Measurements from ENCODE around the gene ATF5. TPM values are rescaled to one million over a fixed set of nuclear protein-coding genes. Genes with fewer than 3 reads are reported as not detected.
"Not testable (repeated sequence)": the region's sequence is repeated elsewhere in the genome, so short reads cannot be mapped to it uniquely, and the experiment has no call there.

Gene ATF5
- total RNA-seq, 1 donor from 2014 or later, result 18.1 TPM

DNA sequence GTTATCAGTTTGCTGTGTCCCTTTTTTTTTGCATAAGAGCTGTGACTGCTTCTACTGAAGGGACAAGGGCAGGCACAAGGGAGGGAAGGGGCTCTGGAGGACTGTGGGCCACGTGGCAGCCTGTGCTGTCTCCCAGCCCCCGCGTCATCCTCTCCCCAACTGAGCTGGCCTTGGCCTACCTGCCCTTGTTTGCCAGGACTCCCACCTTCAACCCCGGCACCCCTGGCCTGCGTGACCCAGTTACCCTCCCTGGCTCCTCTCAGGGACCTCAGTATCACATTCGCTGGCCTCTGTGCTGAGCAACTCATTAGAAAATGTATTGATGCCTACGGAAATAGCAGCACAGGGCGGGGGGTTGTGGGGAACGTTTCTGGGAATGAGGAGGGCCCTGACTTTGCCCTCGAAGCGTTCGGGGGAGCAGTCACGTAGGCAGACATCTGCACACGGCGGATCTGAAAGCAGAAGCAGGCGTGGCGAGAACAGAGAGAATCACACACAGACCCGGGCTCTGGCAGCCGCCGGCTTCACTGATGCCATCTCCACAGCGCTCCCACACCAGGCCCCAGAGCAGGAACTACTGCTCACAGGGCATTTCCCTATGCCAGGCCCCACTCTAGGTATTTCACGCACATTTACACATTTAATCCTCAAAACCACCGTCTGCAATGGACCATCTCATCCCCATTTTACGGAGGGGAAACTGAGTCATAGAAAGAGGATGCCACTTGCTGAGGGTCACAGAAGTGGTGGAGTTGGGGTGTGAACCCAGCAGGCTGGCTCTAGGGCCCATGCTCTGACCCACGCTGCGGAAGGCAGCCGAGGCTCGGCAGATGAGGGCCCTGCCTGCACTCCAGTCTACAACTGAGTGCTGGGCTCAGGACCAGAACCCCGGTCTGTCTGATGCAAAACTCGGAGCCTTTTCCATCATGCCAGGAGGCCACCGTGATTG lies 5.7 kb upstream of the ATF5 start:
- peaks cover 15% of the 10 kb centered on the region for H3K4me1 Mint-ChIP-seq (ENCODE audit: unreplicated experiment)
- H3K4me3 Mint-ChIP-seq, result no peak overlapping the region
- H3K27ac Mint-ChIP-seq, result no peak overlapping the region

DNA sequence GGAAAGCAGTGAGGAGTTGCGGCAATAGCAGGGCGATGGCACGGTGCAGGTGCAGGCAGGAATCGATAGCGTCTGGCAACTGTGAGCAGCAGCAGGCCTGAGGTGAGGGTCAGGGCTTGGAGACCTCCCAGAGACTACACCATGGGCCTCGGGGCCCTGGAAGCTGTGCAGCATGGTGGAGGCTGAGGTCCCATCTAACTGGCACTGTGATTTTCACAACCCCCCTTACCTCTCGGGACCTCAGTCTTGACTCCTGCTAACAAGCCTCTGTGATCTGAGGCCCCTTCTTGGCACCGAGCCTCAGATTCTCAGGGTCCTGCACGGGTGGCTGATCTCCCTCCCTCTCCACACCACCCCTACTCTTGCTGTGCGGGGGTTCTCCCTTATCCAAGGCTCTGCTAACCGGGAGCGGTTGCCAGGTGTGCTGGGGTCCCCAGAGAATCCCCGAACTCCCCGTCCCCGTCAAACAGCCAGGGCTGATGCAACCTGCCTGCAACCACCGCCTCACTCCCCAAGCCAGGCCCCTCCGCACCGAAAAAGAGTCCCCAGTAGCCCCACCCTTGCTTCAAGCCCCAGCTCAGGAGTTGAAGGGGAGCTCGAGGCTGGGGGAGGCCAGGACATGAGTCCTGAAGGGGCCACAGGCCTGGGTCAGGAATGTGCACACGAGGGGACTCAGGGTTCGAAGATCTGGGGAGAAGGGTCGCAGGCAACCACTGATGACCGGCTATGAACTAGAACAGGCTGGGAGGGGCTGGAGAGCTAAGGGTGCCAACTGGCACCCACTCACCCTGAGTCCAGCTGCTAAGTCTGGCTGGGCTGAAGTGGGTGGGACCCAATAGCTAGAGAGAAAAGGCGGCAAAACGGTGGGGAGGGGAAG lies 4.8 kb upstream of the ATF5 start:
- no peak overlapping the region for H3K4me3 Mint-ChIP-seq
- TF ChIP-seq, protein P1, sequence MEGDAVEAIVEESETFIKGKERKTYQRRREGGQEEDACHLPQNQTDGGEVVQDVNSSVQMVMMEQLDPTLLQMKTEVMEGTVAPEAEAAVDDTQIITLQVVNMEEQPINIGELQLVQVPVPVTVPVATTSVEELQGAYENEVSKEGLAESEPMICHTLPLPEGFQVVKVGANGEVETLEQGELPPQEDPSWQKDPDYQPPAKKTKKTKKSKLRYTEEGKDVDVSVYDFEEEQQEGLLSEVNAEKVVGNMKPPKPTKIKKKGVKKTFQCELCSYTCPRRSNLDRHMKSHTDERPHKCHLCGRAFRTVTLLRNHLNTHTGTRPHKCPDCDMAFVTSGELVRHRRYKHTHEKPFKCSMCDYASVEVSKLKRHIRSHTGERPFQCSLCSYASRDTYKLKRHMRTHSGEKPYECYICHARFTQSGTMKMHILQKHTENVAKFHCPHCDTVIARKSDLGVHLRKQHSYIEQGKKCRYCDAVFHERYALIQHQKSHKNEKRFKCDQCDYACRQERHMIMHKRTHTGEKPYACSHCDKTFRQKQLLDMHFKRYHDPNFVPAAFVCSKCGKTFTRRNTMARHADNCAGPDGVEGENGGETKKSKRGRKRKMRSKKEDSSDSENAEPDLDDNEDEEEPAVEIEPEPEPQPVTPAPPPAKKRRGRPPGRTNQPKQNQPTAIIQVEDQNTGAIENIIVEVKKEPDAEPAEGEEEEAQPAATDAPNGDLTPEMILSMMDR (conservative IDR thresholded peaks at IDR 0.05), result no peak
- no peak overlapping the region for H3K27ac Mint-ChIP-seq
- peaks cover 15% of the 10 kb centered on the region for H3K4me1 Mint-ChIP-seq (ENCODE audit: unreplicated experiment)
- DNase-seq (ENCODE audit: extremely low spot score, unreplicated experiment), result no peak
- no peaks in the 10 kb centered on the region for H3K9me3 Mint-ChIP-seq
- peaks cover 20% of the 10 kb centered on the region for H3K36me3 Mint-ChIP-seq
- H3K27me3 Mint-ChIP-seq, result no peaks in the 10 kb centered on the region

More for the DNA sequence above, 5.7 kb upstream of the ATF5 start:
- Mint-ChIP-seq H3K9me3 (no peaks in the 10 kb centered on the region), H3K27me3 (no peaks in the 10 kb centered on the region), H3K36me3 (peaks cover 15% of the 10 kb centered on the region)
- no peak for DNase-seq (ENCODE audit: extremely low spot score, unreplicated experiment)
- TF ChIP-seq, protein P1 (conservative IDR thresholded peaks at IDR 0.05), result no peak

DNA sequence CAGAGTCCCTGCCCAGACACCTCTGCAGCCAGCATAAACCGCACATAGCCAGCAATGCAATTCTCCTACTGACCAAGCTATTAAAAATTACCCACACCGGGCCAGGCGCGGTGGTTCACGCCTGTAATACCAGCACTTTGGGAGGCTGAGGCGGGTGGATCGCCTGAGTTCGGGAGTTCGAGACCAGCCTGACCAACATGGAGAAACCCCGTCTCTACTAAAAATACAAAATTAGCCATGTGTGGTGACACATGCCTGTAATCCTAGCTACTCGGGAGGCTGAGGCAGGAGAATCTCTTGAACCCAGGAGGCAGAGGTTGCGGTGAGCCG lies 4.2 kb upstream of the ATF5 start:
- Mint-ChIP-seq H3K36me3 (peaks cover 22% of the 10 kb centered on the region), H3K4me1 (ENCODE audit: unreplicated experiment) (peaks cover 17% of the 10 kb centered on the region)
- DNase-seq (ENCODE audit: extremely low spot score, unreplicated experiment); H3K27ac Mint-ChIP-seq; H3K4me3 Mint-ChIP-seq; H3K9me3 Mint-ChIP-seq; H3K27me3 Mint-ChIP-seq: not testable (repeated sequence)

DNA sequence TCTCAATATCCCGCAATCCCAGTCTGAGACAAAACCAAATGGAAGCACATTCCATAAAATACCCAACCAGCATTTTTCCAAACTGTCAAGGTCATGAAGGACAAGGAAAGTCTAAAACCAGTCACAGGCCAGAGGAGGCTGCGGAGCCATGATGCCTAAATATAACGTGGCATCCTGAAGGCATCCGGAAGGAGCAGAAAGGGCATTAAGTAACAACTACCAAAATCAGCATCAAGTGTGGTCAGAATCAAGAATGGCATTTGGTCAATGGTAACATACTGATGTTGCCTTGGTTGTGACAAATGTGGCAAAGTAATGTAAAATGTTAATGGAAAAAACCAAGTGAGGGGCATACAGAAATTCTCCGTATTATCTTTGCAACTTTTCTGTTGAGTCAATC lies 3.5 kb upstream of the ATF5 start:
- TF ChIP-seq, protein P1 (conservative IDR thresholded peaks at IDR 0.05), result no peak
- H3K36me3 Mint-ChIP-seq, result peaks cover 26% of the 10 kb centered on the region
- peaks cover 22% of the 10 kb centered on the region for H3K4me1 Mint-ChIP-seq (ENCODE audit: unreplicated experiment)

DNA sequence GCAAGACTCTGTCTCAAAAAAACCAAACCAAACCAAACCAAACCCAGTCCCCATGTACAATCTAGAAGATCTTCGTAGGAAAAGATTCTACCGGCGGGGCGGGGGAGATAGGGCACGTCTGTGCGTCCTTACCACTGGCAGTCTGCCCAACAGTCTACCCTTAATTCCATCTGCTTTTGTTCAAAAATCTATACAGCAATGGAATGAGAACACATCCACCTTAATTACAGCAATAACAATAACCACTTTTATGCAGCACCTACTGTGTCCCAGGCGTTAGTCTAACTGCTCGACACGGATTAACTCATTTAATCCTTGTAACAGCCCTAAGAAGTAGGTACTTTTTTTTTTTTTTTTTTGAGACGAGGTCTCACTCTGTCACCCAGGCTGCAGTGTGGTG lies 2.5 kb upstream of the ATF5 start:
- peaks cover 4% of the 10 kb centered on the region for H3K9me3 Mint-ChIP-seq
- peak overlapping the region; percentile 31 for H3K4me3 Mint-ChIP-seq
- TF ChIP-seq, protein P1 (conservative IDR thresholded peaks at IDR 0.05), result no peak
- peaks cover 26% of the 10 kb centered on the region for H3K4me1 Mint-ChIP-seq (ENCODE audit: unreplicated experiment)
- no peak overlapping the region for H3K27ac Mint-ChIP-seq
- no peak for DNase-seq (ENCODE audit: extremely low spot score, unreplicated experiment)
- H3K36me3 Mint-ChIP-seq, result peaks cover 26% of the 10 kb centered on the region
- H3K27me3 Mint-ChIP-seq, result no peaks in the 10 kb centered on the region

More for the DNA sequence above, 3.5 kb upstream of the ATF5 start:
- no peaks in the 10 kb centered on the region for H3K27me3 Mint-ChIP-seq
- H3K4me3 Mint-ChIP-seq, result no peak overlapping the region
- peaks cover 4% of the 10 kb centered on the region for H3K9me3 Mint-ChIP-seq
- DNase-seq (ENCODE audit: extremely low spot score, unreplicated experiment), result no peak
- H3K27ac Mint-ChIP-seq, result peak overlapping the region; percentile 16

Data from type B pancreatic cell (in vitro differentiated cells).